Measurements from ENCODE around the gene C22orf23. TPM values are rescaled to one million over a fixed set of nuclear protein-coding genes. Genes with fewer than 3 reads are reported as not detected.

C22orf23 gene
- polyA plus RNA-seq, 2 of the 4 experiments (the other 2 are of a cell fraction): 0.26 to 0.52 TPM

DNA sequence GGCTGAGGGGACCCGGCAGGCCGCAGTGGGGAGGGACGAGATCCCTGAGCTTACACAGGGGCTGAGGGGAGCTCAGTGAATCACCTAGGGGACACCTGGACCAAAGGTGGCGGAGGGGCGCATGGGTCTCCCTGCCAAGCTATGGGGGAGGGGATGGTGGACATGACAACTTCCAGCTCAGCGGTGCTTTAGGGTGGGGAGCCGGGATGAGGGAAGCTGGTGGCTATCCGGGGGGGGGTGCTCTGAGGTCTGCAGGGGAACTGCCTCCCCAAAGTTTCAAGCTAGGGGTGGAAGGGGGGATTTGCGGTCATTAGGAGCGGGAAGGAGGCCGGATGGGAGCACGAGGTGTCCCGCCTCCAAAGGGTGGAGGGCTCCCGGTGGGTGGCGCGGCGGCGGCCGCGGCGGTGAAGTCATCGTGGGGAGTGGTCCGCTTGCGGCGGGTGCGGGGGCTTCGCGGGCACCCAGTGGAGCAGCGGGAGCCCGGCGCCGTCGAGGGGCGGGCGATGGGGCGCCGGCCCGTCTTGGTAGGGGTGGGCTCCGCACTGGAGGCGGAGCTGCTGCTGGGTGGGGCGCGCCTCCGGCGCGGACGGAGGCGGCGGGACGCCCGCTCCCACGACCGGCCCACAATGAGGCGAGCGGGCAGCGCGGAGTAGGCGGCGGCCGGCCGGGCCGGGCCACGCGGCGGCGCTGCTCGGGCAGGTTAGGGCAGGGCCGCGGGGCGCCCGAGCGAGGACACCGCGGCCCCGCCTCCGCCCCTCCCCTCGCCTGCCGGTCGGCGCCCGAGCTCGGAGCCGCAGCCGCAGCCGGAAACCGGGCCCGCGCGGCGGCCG is 47.7 kb downstream of the C22orf23 start, which contains the start of gene MICALL1:
Gene MICALL1, plus strand, starts transcription at position 764 of the 830 bp plus-strand sequence. CDS start 126 bp downstream, outside the sequence.
- Histone ChIP-seq H3K4me2 (peak within 1 kb of the TSS; percentile 98), H3K9me3 (no peaks in the 10 kb centered on the region), H3K27ac (peak within 1 kb of the TSS; percentile 99), H3K4me1 (peaks cover 28% of the 10 kb centered on the region), H3K4me3 (peak within 1 kb of the TSS; percentile 95)
- ATAC-seq (peak; percentile 79 to 84), DNase-seq (ENCODE audit: low read depth in 1 of 2, low spot score in 1 of 2) (peak; percentile 51 to 64), FAIRE-seq (no peak)
- WGBS (ENCODE audit: missing lambda C conversion rate): 0% methylated on average over 5 of the region's 90 CpGs
- TF ChIP-seq JUN (IDR thresholded peaks at IDR 0.05) (peak in 1 of 2 experiments; percentile 66; a peak in 3 of 5 replicates), NFE2L2 (conservative IDR thresholded peaks at IDR 0.05; ENCODE audit: low read length) (no peak), HEYL (CRISPR knock-in tag; IDR thresholded peaks at IDR 0.05) (no peak), HOXB5 (CRISPR knock-in tag; IDR thresholded peaks at IDR 0.05) (peak; percentile 36; the same call in 1 of the 2 replicates), HDAC2 (IDR thresholded peaks at IDR 0.05) (no peak), GATA3 (IDR thresholded peaks at IDR 0.05; ENCODE audit: borderline replicate concordance) (no peak), FOSL2 (IDR thresholded peaks at IDR 0.05) (no peak), FOSL2 (CRISPR knock-in tag; IDR thresholded peaks at IDR 0.05) (no peak), FOXS1 (CRISPR knock-in tag; IDR thresholded peaks at IDR 0.05) (no peak), BHLHE40 (IDR thresholded peaks at IDR 0.05; ENCODE audit: low read depth, low read length) (no peak), HOXB13 (CRISPR knock-in tag; IDR thresholded peaks at IDR 0.05; ENCODE audit: low read depth) (no peak), CHD4 (IDR thresholded peaks at IDR 0.05; ENCODE audit: borderline replicate concordance) (no peak), KDM1A (IDR thresholded peaks at IDR 0.05; ENCODE audit: low read depth) (no peak), POLR2A (IDR thresholded peaks at IDR 0.05; ENCODE audit: low read length) (peak; percentile 28; the same call in 1 of the 2 replicates), CBX2 (IDR thresholded peaks at IDR 0.05; ENCODE audit: borderline replicate concordance, low read depth) (no peak), ZFP36 (IDR thresholded peaks at IDR 0.05; ENCODE audit: borderline replicate concordance, partially characterized antibody) (no peak), EP300 (IDR thresholded peaks at IDR 0.05) (no peak), SMC3 (IDR thresholded peaks at IDR 0.05) (peak; percentile 37; the same call in 2 of the 3 replicates), PHF8 (IDR thresholded peaks at IDR 0.05; ENCODE audit: borderline replicate concordance, low read depth) (peak; percentile 54; the same call in 1 of the 2 replicates), RAD21 (conservative IDR thresholded peaks at IDR 0.05 in 1 of 2, IDR thresholded peaks at IDR 0.05 in 1 of 2) (no peak; a peak in 1 of 5 replicates), HOXA7 (CRISPR knock-in tag; IDR thresholded peaks at IDR 0.05) (0 out of 2 replicates have a peak, but pooled peaks have one; percentile 22), EHMT2 (IDR thresholded peaks at IDR 0.05; ENCODE audit: low read depth) (no peak)
- TF ChIP-seq, protein P1, sequence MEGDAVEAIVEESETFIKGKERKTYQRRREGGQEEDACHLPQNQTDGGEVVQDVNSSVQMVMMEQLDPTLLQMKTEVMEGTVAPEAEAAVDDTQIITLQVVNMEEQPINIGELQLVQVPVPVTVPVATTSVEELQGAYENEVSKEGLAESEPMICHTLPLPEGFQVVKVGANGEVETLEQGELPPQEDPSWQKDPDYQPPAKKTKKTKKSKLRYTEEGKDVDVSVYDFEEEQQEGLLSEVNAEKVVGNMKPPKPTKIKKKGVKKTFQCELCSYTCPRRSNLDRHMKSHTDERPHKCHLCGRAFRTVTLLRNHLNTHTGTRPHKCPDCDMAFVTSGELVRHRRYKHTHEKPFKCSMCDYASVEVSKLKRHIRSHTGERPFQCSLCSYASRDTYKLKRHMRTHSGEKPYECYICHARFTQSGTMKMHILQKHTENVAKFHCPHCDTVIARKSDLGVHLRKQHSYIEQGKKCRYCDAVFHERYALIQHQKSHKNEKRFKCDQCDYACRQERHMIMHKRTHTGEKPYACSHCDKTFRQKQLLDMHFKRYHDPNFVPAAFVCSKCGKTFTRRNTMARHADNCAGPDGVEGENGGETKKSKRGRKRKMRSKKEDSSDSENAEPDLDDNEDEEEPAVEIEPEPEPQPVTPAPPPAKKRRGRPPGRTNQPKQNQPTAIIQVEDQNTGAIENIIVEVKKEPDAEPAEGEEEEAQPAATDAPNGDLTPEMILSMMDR (IDR thresholded peaks at IDR 0.05): peak; percentile 52
- TF ChIP-seq, protein P2, sequence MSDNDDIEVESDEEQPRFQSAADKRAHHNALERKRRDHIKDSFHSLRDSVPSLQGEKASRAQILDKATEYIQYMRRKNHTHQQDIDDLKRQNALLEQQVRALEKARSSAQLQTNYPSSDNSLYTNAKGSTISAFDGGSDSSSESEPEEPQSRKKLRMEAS (IDR thresholded peaks at IDR 0.05): peak; percentile 65
- POLR2A ChIA-PET: interaction anchor here (0.6 to 1.6 kb wide), 9 partner anchors 9 to 298 kb away, joined by 3 to 9 read pairs (median 5); partner anchors contain the start of genes C22orf23 and POLR2F
- CTCF ChIA-PET: interaction anchor here (0.6 to 2.9 kb wide), 18 partner anchors 8 to 298 kb away, joined by 3 to 20 read pairs (median 4); partner anchors contain the start of genes C22orf23 and POLR2F
